ENCODE measurements around the gene DNHD1.

Gene DNHD1

DNA sequence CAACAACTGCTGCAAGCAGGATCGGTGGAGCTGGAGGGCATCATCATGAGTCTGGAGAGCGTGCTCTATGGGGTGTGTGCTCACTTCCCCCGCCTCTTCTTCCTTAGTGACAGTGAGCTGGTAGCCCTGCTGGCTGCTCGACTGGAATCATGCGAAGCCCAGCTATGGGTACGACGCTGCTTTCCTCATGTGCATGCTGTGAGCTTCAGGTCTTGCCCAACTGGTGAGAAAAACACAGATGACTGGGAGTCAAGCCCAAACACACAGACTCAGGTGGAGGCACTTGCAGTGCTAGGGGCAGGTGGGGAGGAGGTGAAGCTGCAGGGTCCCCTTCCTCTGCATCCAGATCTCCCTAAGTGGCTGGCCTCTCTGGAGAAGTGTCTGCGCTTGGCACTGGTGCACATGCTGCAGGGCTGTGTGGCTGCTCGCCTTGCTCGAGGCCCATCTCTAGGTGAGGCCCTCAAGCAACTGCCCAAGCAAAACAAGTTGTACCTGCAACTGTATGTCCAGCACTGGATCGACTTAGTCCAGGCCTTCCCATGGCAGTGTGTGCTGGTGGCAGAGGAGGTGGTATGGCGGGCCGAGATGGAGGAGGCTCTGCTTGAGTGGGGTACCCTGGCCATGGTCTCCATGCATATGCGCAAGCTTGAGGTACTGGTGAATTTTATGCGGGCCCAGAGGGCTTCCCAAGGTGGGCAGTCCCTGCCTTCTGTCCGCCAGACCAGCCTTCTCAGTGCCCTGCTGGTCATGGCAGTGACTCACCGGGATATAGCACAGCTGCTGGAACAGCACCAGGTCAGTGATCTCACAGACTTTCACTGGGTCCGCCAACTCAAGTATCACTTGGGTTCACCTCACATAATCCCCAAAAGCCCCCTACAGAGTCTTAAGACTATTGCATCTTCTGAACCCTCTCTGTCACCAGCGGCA lies 48.1 kb downstream of the DNHD1 start:
- no peaks in the 10 kb centered on the region for H3K9me3 ChIP-seq (ENCODE audit: control insufficient read depth, low read length)
- H3K4me3 ChIP-seq (ENCODE audit: low read length), result no peak overlapping the region
- no peaks in the 10 kb centered on the region for H3K4me1 ChIP-seq (ENCODE audit: control insufficient read depth, insufficient read depth, low read length)
- H3K36me3 ChIP-seq (ENCODE audit: control insufficient read depth, insufficient read depth, low read length), result no peaks in the 10 kb centered on the region
- H3K27me3 ChIP-seq (ENCODE audit: control insufficient read depth, insufficient read depth, low read length), result no peaks in the 10 kb centered on the region
- H3K9ac ChIP-seq (ENCODE audit: low read length), result no peak overlapping the region

DNA sequence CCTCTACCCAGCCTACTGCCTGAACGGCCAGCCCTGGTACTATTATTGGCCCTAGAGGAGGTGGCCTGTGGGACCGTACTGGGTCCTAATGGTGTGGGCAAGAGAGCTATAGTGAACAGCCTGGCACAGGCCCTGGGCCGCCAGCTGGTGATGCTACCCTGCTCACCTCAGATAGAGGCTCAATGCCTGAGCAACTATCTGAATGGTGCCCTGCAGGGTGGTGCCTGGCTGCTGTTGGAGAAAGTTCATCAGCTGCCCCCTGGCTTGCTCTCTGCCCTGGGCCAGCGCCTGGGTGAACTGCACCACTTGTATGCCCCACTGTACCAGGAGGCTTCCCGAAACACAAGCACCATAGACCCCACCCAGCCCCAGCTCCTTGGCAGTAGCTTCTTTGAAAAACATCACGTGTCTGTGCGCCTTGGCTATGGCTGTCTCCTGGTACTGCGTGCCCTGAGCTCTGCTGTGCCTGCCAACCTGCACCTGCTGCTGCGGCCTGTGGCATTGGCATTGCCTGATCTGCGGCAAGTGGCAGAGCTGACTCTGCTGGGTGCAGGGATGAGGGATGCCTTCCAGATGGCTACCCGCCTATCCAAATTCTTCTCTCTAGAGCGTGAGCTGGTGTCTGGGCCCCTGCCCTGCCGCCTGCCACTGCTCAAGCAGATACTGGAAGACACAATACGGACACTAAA lies 49.0 kb downstream of the DNHD1 start:
- H3K4me1 ChIP-seq (ENCODE audit: control insufficient read depth, insufficient read depth, low read length), result no peaks in the 10 kb centered on the region
- H3K9ac ChIP-seq (ENCODE audit: low read length), result no peak overlapping the region
- no peak overlapping the region for H3K4me3 ChIP-seq (ENCODE audit: low read length)
- H3K27me3 ChIP-seq (ENCODE audit: control insufficient read depth, insufficient read depth, low read length), result no peaks in the 10 kb centered on the region
- H3K36me3 ChIP-seq (ENCODE audit: control insufficient read depth, insufficient read depth, low read length), result no peaks in the 10 kb centered on the region
- no peaks in the 10 kb centered on the region for H3K9me3 ChIP-seq (ENCODE audit: control insufficient read depth, low read length)

DNA sequence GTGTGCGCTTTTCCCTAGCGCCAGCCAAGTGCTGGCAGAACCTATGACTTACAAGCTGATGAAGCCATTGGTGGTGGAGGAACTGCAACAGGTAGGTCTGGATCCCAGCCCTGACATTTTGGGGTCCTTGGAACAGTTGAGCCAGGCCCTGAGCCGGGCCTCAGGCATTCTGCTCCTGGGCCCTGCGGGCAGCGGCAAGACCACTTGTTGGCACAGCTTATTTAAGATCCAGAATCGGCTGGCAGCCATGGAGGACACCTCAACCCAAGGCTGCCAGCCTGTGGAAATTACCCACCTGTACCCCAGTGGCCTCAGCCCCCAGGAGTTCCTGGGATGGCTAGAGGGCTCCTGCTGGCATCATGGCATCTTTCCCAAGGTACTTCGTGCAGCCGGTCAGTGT lies 49.7 kb downstream of the DNHD1 start:
- Histone ChIP-seq H3K4me1 (ENCODE audit: control insufficient read depth, insufficient read depth, low read length) (no peaks in the 10 kb centered on the region), H3K9me3 (ENCODE audit: control insufficient read depth, low read length) (no peaks in the 10 kb centered on the region), H3K9ac (ENCODE audit: low read length) (no peak overlapping the region), H3K36me3 (ENCODE audit: control insufficient read depth, insufficient read depth, low read length) (no peaks in the 10 kb centered on the region), H3K27me3 (ENCODE audit: control insufficient read depth, insufficient read depth, low read length) (no peaks in the 10 kb centered on the region), H3K4me3 (ENCODE audit: low read length) (no peak overlapping the region)

DNA sequence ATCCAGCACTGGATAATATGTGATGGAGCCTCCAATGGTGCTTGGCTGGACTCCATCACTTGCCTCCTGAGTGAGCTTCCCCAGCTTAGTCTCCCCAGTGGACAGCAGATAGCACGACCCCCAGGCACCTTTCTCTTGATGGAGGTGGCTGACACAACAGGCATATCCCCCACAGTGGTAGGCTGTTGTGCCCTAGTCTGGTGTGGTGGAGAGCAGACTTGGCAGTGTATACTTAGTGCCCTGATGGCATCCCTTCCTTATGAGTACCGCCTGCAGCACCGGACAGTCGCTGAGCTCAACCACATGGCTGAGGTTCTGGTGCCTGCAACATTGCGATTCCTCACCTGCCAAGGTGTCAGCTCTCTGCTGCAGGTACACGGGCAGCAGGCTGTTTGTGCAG lies 50.1 kb downstream of the DNHD1 start:
- H3K4me1 ChIP-seq (ENCODE audit: control insufficient read depth, insufficient read depth, low read length), result no peaks in the 10 kb centered on the region
- no peak overlapping the region for H3K4me3 ChIP-seq (ENCODE audit: low read length)
- no peaks in the 10 kb centered on the region for H3K9me3 ChIP-seq (ENCODE audit: control insufficient read depth, low read length)
- H3K36me3 ChIP-seq (ENCODE audit: control insufficient read depth, insufficient read depth, low read length), result no peaks in the 10 kb centered on the region
- no peaks in the 10 kb centered on the region for H3K27me3 ChIP-seq (ENCODE audit: control insufficient read depth, insufficient read depth, low read length)
- H3K9ac ChIP-seq (ENCODE audit: low read length), result no peak overlapping the region

GRCh38 chr11:6548121-6548520 lies 51.0 kb downstream of the DNHD1 start:
- H3K4me3 ChIP-seq (ENCODE audit: low read length), result no peak overlapping the region
- H3K27me3 ChIP-seq (ENCODE audit: control insufficient read depth, insufficient read depth, low read length), result no peaks in the 10 kb centered on the region

GRCh38 chr11:6548641-6549040 lies 51.6 kb downstream of the DNHD1 start:
- H3K36me3 ChIP-seq (ENCODE audit: control insufficient read depth, insufficient read depth, low read length), result no peaks in the 10 kb centered on the region

More at GRCh38 chr11:6548121-6548520, 51.0 kb downstream of the DNHD1 start:
- Histone ChIP-seq H3K9me3 (ENCODE audit: control insufficient read depth, low read length) (no peaks in the 10 kb centered on the region), H3K36me3 (ENCODE audit: control insufficient read depth, insufficient read depth, low read length) (no peaks in the 10 kb centered on the region), H3K4me1 (ENCODE audit: control insufficient read depth, insufficient read depth, low read length) (no peaks in the 10 kb centered on the region), H3K9ac (ENCODE audit: low read length) (no peak overlapping the region)

DNA sequence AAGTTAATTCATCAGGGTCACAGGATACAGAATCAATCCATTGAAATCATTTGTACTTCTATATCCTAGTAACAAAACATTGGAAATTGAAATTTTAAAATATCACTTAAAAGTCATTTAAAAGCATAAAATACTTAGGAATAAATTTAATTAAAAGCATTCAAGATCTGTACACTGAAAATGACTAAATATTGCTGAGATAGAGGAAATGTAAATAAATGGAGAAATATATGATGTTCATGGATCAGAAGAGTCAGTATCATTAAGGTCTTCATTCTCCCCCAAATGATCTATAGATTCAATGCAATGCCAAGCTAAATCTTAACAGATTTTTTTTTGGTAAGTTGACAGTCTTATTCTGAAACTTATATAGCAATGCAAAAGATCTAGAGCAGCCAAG lies 56.6 kb downstream of the DNHD1 start:
- Histone ChIP-seq H3K9me3 (ENCODE audit: control insufficient read depth, low read length) (no peaks in the 10 kb centered on the region), H3K4me1 (ENCODE audit: control insufficient read depth, insufficient read depth, low read length) (no peaks in the 10 kb centered on the region), H3K9ac (ENCODE audit: low read length) (no peak overlapping the region), H3K27me3 (ENCODE audit: control insufficient read depth, insufficient read depth, low read length) (no peaks in the 10 kb centered on the region), H3K4me3 (ENCODE audit: low read length) (no peak overlapping the region), H3K36me3 (ENCODE audit: control insufficient read depth, insufficient read depth, low read length) (no peaks in the 10 kb centered on the region)

More at GRCh38 chr11:6548641-6549040, 51.6 kb downstream of the DNHD1 start:
- no peaks in the 10 kb centered on the region for H3K9me3 ChIP-seq (ENCODE audit: control insufficient read depth, low read length)
- H3K4me1 ChIP-seq (ENCODE audit: control insufficient read depth, insufficient read depth, low read length), result no peaks in the 10 kb centered on the region
- no peak overlapping the region for H3K9ac ChIP-seq (ENCODE audit: low read length)
- no peak overlapping the region for H3K4me3 ChIP-seq (ENCODE audit: low read length)
- no peaks in the 10 kb centered on the region for H3K27me3 ChIP-seq (ENCODE audit: control insufficient read depth, insufficient read depth, low read length)

GRCh38 chr11:6554828-6555706 lies 58.0 kb downstream of the DNHD1 start:
- no peaks in the 10 kb centered on the region for H3K36me3 ChIP-seq (ENCODE audit: control insufficient read depth, insufficient read depth, low read length)
- no peak overlapping the region for H3K9ac ChIP-seq (ENCODE audit: low read length)
- no peaks in the 10 kb centered on the region for H3K9me3 ChIP-seq (ENCODE audit: control insufficient read depth, low read length)
- H3K4me3 ChIP-seq (ENCODE audit: low read length), result no peak overlapping the region
- H3K27me3 ChIP-seq (ENCODE audit: control insufficient read depth, insufficient read depth, low read length), result no peaks in the 10 kb centered on the region
- H3K4me1 ChIP-seq (ENCODE audit: control insufficient read depth, insufficient read depth, low read length), result no peaks in the 10 kb centered on the region

DNA sequence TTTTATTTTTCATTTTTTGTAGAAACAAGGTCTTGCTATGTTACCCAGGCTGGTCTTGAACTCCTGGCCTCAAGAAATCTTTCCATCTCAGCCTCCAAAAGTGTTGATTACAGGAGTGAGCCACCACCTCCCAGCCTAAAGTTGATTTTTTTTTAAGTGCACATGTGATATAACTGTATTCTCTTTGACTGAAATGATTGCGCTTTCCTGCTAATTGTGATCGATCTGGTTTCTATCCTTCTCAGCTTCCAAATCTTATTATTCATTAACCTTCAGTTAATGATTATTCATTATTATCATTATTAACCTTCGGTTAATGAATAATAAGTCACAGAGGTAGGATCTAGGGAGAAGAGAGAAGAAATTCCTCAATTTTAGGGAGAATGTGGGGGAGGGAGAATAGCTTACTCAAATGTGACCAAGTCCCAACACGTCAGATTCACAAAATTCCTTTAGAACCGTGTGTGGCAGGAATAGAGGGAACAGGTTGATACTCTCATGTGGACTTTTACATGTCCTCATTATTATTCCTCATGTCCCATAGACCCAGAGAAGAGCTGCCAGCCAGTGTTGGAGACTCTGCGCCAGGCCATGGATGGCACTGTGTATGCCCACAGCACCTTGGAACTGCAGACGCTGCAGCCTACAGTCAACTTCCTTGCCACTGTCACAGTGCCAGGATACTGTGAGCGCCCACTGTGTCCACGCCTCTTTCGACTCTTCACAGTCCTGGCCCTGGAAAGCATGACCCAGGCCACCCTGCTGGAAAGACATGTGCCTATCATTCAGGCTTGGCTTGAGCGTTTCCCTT lies 59.3 kb downstream of the DNHD1 start:
- H3K4me1 ChIP-seq (ENCODE audit: control insufficient read depth, insufficient read depth, low read length), result no peaks in the 10 kb centered on the region
- no peaks in the 10 kb centered on the region for H3K36me3 ChIP-seq (ENCODE audit: control insufficient read depth, insufficient read depth, low read length)
- no peaks in the 10 kb centered on the region for H3K27me3 ChIP-seq (ENCODE audit: control insufficient read depth, insufficient read depth, low read length)
- no peak overlapping the region for H3K4me3 ChIP-seq (ENCODE audit: low read length)
- H3K9me3 ChIP-seq (ENCODE audit: control insufficient read depth, low read length), result no peaks in the 10 kb centered on the region
- H3K9ac ChIP-seq (ENCODE audit: low read length), result no peak overlapping the region

DNA sequence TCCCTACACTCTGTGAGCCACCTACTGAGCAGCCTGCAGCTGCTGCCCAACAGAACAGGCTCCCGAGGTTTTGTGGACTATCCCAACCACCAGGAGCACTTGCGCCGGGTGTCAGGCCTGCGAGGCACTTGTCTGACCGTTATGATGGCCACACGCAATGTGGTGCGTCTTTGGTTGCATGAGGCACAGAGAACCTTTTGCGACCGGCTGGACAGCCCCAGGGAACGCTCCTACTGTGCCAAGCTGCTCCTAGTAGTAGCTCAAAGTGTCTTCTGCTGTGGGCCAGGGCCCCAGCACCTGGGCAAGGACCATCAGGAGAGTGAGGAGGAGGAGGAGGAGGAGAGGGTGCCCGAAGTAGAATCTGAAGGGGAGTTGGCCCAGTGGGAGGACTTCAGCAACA lies 60.0 kb downstream of the DNHD1 start:
- H3K9me3 ChIP-seq (ENCODE audit: control insufficient read depth, low read length), result no peaks in the 10 kb centered on the region
- no peaks in the 10 kb centered on the region for H3K4me1 ChIP-seq (ENCODE audit: control insufficient read depth, insufficient read depth, low read length)
- no peak overlapping the region for H3K9ac ChIP-seq (ENCODE audit: low read length)
- H3K27me3 ChIP-seq (ENCODE audit: control insufficient read depth, insufficient read depth, low read length), result no peaks in the 10 kb centered on the region
- H3K4me3 ChIP-seq (ENCODE audit: low read length), result no peak overlapping the region
- H3K36me3 ChIP-seq (ENCODE audit: control insufficient read depth, insufficient read depth, low read length), result no peaks in the 10 kb centered on the region

Measured in mucosa of stomach (tissue), 1 donor.